Islet precursor cell (in vitro differentiated cells): ENCODE measurements around the gene MYEOV.

Source experiments
- DNase-seq: peaks from one replicate; pipeline ENCODE4 v3.0.0-alpha.2; 2018

MYEOV gene

DNA sequence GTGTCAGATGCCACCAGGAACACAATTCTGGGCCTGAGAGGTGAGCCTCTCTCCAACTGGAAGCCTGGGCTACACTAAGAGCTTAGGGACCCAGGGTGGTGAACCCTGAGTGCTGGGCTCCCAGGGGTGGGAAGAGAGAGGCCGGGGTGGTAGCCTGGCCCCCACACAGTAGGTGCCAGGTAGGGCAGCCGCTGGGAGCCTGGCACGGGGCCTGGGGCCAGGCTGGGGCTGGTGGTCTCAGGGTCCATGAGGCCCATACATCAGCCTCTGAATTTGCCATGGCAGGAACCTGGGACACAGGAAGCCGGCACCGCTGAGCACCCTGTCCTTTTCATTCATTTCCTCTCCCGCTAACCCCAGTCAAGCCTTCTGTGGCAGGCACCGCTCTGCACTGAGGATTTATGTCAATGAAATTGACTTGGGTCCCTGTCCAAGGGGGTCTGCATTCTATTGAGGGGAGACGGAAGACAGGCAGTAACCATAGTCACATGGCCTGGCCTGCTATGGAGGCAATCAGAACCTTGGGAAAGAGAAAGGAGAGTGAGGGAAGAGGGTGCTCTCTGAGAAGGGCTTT lies 8.6 kb downstream of the MYEOV start:
- DNase-seq, result no peak

DNA sequence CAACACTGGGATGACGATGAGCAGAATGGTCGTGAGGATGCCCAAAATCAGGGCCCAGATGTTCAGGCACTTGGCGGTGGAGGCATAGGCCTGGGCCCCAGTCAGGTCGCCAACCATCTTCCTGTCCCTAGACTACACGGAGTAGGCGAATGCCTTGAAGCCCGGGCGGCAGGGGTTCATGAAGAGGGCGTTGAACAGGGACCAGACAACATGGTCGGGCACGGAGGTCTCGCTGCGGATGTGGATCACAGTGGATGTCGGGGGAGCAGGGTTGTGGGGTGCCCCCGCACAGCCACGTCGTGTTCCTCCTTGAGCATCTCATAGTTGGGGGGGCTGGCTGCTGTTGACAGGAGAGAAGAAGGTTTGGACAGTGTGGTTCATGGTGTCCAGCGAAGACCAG lies 9.5 kb downstream of the MYEOV start:
- DNase-seq, result no peak

DNA sequence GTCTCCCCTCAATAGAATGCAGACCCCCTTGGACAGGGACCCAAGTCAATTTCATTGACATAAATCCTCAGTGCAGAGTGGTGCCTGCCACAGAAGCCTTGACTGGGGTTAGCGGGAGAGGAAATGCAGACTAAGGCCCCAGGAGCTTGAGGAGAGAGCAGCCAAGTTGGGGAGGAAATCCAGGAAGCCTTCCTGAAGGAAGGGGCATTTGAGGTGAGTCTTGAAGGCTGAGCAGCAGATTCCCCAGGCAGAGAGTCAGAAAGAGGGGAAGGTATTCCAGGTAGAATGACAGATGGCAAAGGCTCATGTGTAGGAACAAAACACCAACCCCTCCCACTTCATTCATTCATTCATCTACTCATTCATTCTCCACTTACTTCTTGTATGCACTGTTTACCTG lies 10.3 kb downstream of the MYEOV start:
- no peak for DNase-seq

DNA sequence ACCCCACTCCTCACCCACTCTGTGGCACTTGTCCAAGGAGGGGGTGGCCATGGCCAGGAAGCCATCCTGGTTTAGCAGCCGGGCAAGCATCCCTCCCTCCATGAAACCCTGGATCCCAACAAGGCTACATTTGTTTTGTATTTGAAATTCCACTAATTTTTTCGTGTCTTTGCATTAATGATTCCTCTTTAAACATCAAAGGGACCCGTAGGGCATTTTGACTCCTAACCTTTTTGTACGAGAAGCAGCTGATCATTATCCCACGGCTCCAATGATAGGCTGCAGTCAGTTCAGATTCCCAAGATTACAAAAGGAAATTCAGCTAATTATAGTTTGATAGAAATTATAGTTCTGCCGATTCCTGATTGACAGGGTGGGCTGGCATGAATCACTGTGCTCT lies 10.7 kb downstream of the MYEOV start:
- no peak for DNase-seq

DNA sequence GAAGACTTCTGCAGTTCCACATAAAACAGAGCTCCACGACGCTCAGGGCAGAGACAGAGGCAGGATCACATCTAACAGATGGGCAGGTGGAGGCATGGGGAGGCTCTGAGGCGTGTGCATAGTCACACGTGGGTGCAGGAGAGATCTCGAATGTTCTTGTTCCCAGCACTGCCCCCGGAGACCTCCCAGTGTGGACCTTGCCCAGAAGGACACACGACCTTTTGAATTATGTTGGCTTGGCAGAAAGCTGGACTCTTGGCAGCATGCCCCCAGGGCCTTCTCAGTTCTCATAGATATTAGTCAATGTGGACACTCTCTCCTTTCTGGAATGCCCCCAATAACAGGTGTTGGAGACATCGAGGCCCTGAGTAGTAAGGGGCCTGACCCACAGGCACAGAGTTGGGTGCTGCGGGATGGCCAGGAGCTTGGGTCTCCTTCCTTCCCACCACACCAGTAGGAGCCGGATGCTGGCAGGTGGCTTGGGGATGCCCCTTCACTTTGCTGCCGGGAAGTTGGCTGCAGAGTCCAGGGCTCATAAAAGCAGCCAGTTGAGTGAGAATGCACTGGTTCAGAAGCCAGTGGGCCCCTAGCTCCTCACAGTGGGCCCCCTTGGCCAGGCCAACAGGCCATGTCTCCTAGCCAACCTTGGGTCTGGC lies 12.1 kb downstream of the MYEOV start:
- no peak for DNase-seq

DNA sequence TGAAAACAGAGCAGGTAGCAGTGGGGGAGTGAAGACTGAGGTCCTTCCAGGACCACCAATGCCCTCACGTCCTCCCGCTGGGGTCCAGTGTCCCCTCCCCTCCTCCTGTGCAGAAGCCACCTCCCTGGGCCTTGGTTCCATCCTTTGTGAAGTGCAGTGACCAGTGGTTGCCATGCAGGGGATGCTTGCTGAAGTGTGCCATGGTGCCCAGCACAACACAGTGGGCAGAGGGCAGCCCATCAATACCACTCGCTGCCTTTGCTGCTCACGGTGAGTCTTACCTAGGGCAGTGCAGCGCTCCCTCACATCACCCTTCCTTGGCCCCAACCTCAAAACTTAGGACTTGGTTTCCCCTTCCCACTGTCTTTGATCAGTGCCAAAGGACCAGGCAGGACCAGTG lies 12.9 kb downstream of the MYEOV start:
- DNase-seq, result no peak

DNA sequence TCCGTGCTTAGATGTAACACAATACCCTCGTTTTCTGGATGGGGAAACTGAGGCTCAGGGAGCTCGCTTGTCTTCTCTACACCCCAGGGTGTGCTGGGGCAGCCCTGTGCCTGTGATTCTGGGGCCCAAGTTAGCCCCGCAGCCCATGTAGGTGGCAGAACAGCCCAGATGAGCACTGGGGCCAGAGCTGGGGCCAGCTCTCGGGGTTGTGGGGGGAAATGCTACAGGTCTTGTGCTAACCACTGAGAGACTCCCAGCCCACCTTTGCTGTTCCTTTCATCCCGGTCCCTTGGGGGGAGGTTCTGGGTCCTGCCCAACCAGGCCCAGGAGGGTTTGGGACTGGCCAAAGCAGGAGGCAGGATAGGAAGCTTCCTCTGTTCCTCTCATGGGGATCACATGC lies 13.5 kb downstream of the MYEOV start:
- no peak for DNase-seq

DNA sequence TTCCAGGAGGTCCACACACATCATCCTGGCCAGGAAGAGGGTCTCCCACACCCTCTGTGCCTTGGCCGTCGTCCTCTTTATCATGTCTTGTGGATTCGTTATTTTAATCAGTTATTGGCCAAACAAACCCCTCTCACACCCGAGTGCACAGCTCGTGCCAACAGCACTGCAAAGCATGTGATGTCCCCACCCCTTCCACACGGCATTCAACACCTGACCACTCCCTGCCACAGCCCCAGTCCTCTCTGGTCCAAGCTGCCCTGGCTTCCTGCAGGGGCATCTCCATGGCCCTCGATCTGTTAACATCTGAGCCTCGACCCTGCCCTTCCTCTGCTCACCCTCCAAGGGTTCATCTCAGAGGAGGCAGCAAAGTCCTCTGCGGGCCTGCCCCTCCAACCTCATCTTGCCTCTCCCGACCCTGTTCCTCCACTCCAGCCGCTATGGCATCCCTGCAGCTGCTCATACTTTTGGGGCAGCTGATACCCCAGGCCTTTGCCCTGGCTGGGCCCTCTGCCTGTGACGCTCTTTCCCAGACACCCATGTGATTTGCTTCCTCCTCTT lies 14.0 kb downstream of the MYEOV start:
- DNase-seq, result no peak

DNA sequence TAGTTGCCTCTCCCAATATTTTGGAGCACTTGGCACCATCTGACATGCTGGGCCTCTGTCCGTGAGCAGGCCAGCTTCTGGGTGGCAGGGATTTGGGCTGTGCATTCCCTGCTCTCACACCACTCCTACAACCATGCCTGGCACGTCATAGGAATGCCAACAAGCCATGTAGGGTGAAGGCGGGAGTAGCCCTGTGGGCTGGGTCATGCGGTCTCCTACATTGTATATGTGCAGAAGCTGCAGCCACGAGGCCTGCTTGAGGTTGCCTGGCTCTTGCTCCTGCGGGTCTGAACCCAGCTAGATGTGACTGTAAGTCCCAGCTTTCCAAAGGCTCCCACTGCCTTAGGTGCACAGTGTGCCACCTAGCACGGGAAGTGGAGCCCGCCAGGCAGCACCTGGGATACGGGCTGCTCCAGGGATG lies 14.5 kb downstream of the MYEOV start:
- DNase-seq, result no peak

DNA sequence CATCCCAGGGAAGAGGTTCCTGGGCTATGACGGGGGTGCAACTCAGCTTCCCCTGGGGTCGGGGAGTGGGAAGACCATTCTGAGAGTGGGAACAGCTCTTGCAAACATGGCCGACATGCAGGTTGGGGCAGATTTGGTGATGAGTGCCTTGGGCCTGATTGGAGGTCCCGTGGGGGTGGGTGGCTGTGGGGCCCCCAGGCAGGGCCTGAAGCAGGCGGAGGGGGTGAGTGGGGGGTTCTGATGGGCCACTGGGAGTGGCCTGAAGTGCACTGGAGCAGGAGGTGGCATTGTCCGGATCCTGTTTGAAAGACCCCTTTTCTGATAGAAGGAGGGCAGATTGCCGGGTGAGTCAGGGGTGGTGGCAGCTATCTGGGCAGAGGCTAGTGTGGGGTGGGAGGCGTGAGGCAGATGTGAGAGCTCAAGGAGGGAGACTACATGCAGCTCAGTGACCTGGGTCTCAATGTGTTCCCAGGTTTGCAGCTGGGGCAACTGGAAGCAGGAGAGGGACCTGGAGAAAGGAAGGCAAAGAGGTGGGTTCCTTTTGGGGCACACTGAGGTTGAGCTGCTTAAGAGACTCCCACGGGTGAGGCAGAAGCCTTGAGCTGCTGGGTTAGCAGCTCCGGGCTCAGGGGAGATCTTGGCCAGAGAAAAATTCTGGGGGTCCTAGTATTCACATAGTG lies 15.1 kb downstream of the MYEOV start:
- DNase-seq, result no peak

DNA sequence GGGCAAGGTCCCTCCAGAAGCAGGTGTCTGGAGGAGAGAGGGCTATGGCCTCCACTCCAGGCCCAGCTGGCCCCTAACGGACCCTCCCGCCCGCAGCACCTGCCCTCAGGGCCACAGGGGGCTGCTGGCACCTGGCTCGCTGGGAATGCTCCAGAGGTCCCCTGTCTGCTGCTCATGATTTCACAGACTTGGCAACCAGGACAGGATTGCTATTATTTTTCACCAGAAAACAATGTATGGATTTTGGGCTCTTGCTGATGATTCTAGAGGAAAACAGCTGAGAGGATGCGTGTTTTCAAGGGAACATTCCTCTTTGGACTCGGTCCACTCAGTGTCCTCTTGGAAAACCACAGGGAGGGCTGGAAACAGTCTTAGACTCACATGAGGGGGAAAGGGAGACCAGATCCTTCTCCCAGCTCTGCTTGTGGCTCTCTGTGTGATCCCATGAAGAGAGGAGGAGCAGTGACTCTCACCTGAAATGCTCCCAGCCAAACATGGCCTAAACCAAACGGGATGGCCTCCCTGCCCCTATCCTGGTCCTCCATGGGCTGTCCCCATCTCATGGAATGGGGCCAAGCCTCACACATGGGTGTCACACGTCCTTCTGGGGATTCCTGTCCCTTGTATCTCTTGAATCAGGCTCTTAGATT lies 15.8 kb downstream of the MYEOV start:
- no peak for DNase-seq

DNA sequence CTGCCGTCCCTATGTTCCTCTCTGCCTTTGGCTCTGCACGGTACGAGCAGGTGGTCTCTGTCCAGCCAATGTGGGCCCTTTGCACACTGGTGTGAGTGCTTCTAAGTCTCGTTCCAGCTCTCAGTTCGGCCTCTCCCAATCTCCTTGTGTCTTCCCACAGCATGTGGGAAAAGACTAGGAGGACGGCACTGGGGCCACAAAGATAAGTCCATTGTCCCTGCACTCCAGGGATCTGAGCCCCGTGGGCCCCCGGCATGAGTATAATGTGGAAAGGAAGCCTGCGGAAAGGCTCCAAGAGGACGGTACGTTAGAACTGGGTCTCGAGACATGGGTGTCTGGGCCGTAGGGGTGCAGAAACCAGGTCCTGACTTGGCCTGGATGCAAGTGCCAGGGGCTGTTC lies 16.4 kb downstream of the MYEOV start:
- DNase-seq, result no peak

DNA sequence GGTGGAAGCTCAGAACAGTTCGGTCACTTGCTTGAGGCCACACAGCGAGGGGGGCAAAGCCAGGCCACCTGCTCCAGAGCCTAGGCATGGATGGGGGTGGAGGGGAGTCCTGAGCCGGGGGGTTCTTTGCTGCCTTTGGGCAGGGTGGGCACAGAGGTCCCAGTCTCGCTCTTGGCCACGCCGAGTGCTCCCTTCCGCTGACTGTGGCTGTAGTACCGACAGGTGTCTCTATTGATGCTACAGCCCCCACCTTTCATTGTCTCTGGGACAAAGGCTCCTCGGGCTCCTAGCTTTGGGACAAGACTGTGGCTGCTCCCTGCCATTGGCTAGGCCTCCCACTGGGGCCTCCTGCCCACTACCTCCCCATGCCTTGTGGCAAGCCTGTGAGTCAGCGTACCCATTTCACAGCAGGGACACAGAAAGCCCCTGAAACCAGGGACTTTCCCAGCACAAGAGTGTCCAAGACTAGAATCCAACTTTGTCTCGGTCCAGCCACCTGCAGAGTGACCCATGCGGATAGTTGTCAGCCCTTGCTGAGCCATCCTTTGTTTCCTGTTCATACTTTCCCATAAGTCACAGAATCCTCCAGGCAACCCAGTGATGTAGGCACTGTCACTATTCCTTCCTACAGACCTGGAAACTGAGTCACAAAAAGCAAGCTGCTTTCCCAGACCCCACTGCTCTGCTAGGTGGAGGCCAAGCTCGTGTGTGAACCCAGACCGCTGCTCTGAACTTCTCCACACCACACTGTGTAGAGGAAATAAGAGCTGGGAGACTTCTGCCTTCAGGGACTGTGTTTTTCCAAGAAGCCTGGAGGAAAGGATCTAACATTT lies 17.2 kb downstream of the MYEOV start:
- DNase-seq, result no peak

DNA sequence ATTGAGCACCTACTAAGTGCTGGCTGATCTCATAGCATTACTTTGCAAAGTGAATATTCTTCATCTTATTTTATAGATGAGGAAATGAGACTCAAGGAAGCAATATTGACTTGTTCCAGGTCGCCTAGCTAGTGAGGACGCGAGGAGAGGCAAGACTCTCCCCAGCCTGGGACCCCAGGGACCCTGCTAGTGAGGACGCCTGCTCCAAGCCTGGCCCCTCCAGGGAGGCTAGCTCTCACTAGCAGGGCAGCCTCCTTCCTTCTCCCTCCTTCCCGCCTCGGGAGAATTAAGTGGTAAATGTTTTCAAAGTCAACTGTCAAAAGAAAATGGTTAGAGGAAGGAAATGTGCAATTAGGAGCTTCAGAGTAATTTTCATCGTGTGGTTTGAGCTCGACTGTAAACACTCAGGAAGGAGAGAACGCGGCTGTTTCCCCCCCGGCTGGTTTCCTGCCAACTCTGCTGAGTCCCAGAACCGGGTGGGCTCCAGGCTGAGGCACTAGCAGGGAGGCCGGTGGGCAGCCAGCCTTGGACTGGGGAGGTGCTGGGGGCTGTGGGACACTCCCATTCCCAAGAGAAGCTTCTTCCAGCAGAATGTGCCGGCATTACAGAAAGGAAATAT lies 17.9 kb downstream of the MYEOV start:
- no peak for DNase-seq

DNA sequence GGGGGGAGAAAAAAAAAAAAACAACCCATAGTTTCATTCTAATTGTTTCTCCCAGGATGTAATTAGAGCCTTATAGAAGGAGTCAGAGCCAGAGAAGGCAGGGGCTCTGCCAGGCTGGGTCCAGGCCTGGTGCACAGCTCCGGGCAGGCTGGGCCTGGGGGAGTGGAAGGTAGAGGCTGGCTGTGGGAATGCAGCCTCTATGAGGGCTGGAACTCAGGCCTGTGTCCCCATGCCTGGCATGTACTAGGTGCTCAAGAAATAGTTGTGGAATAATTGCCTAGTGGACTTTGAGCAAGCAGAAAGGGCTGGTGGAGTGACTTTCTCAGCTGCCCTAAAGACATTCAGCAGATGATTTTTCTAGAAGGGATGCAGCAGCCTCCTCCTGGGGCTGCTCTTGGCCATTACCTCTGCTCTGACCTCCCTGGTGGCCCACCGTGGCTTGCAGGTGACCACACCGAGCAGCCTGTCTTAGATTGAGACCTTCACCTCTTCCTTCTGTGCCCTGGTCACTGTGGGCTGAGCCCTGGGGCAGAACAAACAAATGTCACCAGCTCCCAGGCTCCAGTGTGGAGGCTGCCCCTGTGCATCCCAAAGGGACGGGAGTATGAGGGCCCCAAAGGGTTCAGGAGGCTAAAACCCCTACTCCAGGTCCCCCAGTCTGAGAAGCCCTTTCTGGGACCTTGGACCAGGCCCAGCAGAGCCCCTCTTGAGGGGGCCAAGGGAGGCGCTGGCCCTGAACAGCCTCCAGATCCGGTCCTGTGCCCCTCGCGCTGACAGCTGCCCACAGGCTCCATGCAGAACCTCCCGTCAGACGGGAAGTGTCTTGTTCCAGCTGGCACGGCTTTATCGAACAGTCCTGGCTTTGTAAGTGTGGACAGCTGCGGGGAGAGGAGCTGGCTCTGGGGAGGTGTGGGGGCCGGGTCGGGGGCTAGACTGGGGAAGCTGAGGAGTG lies 18.8 kb downstream of the MYEOV start:
- no peak for DNase-seq

DNA sequence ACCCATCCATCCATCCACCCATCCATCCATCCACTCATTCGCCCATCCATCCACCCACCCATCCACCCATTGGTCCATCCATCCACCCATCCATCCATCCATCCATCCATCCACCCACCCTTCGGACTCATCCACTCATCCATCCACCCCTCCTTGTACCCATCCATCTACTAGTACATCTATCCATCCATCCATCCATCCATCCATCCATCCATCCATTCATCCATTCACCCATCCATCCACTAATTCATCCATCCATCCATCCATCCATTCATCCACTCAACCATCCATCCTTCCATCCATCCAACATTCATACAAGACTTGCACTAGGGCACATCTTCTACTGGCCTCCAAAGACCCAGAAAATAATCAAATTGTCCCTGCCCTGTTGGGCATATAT lies 20.0 kb downstream of the MYEOV start:
- DNase-seq, result no peak

DNA sequence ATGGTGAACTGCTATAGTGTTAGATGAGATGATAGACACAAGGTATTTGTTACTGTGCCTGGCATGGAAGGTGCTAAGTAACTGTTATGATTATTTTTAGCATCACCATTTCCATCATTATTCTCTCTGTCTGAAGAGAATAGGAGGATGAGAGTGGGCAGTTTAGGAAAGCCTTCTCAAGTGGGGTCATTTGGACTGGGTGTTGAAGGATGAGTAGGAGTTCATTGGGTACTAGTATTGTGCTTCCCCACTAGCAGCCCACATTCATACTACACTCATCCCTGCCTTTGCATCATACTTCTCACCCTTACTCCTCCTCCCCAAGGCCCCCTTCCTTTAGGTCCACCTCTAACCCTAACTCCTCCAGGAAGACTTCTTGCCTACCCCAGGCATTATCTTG lies 20.6 kb downstream of the MYEOV start:
- DNase-seq, result no peak

DNA sequence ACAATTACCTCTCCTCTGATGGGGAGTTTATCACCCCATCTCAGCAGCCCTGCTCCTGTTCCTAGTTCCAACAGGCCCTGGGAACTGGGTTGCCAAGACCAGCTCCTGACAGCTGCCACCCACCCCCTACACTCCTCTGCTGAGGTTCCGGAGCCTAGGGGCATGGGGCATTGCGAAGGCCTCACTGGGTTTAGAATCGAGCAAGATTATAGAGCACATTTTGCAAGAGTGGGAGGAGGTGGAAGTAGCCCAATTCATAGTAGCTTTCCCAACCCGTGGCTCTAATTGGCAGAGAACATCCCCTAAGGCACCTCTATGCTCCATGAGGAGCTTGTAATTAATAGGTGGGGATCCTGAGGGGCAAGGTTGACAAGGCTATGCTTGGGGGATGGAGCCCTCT lies 23.0 kb downstream of the MYEOV start:
- no peak for DNase-seq

DNA sequence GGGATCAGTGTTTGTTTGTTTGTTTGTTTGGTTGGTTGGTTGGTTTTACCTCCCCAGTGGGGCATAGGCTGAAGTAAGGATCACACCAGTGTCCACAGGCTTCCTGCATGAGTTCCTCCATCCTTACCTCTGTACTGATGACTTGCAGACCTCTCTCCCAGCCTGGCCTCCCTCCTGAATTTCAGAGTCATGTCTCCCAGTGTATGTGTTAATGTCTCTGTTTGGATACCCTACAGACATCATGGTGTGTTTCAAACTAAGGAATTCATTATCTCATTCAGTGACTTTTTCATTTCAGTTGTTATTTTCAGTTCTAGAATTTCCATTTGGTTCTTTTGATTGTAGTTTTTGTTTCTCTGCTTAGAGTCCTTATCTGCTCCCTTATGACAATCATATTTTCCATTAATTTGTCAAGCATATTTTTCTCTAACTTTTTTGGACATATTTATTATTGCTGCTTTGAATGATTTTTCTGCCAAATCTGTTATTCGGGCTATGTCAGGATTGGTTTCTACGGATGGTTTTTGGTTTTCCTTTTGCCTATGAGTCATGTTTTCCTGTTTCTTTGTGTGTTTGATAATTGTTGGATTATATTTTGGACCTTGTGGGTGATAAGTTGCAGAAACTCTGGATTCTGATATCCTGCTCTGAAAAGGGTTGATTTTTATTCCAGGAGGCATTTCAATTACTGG lies 23.6 kb downstream of the MYEOV start:
- no peak for DNase-seq

DNA sequence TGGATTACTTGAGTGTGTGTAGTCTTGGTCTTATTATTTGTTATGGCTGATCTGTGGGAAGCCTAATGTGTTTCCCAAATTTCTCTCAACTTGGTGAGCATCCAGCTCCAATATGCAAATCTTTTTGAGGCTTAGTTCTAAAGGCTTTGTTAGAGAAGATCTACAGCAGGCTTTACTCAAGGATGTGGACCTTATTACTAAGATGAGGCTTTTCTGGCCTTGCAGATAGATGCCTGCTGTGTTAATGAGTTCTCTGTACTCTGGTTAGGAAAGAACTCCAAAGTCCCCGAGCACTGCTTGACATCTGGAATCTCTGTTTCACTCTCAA lies 24.1 kb downstream of the MYEOV start:
- no peak for DNase-seq
